HCT116 (cell line): Measurements from ENCODE around the gene SYNJ1.

Source experiments
- CTCF ChIP-seq, 3 experiments: fragments of 200-600 bp in 1 of 3; sonication (generic) in 1 of 3; IDR thresholded peaks in 2 of 3; conservative IDR thresholded peaks in 1 of 3; 2 replicates each; pipeline ENCODE4 v1.5.1; 2012 to 2017; ENCODE audit warnings: low read depth in 2 of 3, low read length in 2 of 3, antibody characterized with exemption in 1 of 3, borderline replicate concordance in 1 of 3, control low read depth in 1 of 3, mild to moderate bottlenecking in 1 of 3, mixed read lengths in 1 of 3, mixed run types in 1 of 3, moderate library complexity in 1 of 3; ENCODE audit not compliant: insufficient read depth in 1 of 3
- EGR1 ChIP-seq: IDR thresholded peaks from 2 replicates; pipeline ENCODE4 v1.6.1; 2012; ENCODE audit warnings: low read depth
- EZH2 ChIP-seq: fragments of 200-600 bp; sonication (generic); IDR thresholded peaks from 2 replicates; pipeline ENCODE4 v1.6.1; 2017; ENCODE audit warnings: antibody characterized with exemption, mixed run types
- EZH2phosphoT487 ChIP-seq: fragments of 200-600 bp; IDR thresholded peaks from 2 replicates; pipeline ENCODE4 v1.6.1; 2018; ENCODE audit warnings: antibody characterized with exemption, borderline replicate concordance
- JUND ChIP-seq: IDR thresholded peaks from 2 replicates; pipeline ENCODE4 v1.6.1; 2012
- POLR2A ChIP-seq: IDR thresholded peaks from 2 replicates; pipeline ENCODE4 v1.7.0; 2011; ENCODE audit warnings: borderline replicate concordance; ENCODE audit not compliant: insufficient read depth, insufficient read length; ENCODE audit errors: extremely low read depth
- POLR2AphosphoS5 ChIP-seq: IDR thresholded peaks from 2 replicates; pipeline ENCODE4 v1.6.1; 2011; ENCODE audit warnings: mild to moderate bottlenecking, low read depth, low read length, moderate library complexity
- REST ChIP-seq: IDR thresholded peaks from 2 replicates; pipeline ENCODE4 v1.6.1; 2012; ENCODE audit warnings: low read depth
- SIN3A ChIP-seq: IDR thresholded peaks from 2 replicates; pipeline ENCODE4 v1.6.1; 2012; ENCODE audit warnings: low read depth
- ZBTB33 ChIP-seq: IDR thresholded peaks from 2 replicates; pipeline ENCODE4 v1.6.1; 2011; ENCODE audit warnings: mild to moderate bottlenecking, low read length, moderate library complexity; ENCODE audit not compliant: insufficient replicate concordance; ENCODE audit errors: extremely low read depth
- ZFX ChIP-seq: fragments of 450-650 bp; IDR thresholded peaks from 2 replicates; pipeline ENCODE4 v1.6.1; 2017
- TF ChIP-seq, protein P1 (sequence below): IDR thresholded peaks from 2 replicates; pipeline ENCODE4 v1.6.1; 2012

- TF ChIP-seq, protein P1, sequence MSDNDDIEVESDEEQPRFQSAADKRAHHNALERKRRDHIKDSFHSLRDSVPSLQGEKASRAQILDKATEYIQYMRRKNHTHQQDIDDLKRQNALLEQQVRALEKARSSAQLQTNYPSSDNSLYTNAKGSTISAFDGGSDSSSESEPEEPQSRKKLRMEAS, result no peak
- no peak for TF ChIP-seq CTCF (IDR thresholded peaks at IDR 0.05 in 2 of 3, conservative IDR thresholded peaks at IDR 0.05 in 1 of 3; ENCODE audit: borderline replicate concordance in 1 of 3, insufficient read depth in 1 of 3, low read depth in 2 of 3, low read length in 2 of 3)
- no peak for TF ChIP-seq EGR1
- TF ChIP-seq EZH2phosphoT487, result no peak
- TF ChIP-seq JUND, result no peak
- no peak for TF ChIP-seq REST
- TF ChIP-seq POLR2A, result no peak
- no peak for TF ChIP-seq EZH2
- no peak for TF ChIP-seq ZBTB33
- no peak for TF ChIP-seq POLR2AphosphoS5
- no peak for TF ChIP-seq ZFX
- TF ChIP-seq SIN3A, result no peak
These were observed 122.3 kb downstream of the SYNJ1 start for GRCh38 chr21:32605469-32605868.
